Fibroblast of skin of right quadriceps (primary cell): ENCODE results near the gene VRK2.
"Not testable (repeated sequence)": the region's sequence is repeated elsewhere in the genome, so short reads cannot be mapped to it uniquely, and the experiment has no call there.

Experiments used
- DNase-seq: peaks from one replicate; pipeline ENCODE4 v3.0.0-alpha.2; 2013

The VRK2 gene

GRCh38 chr2:58110765-58111164 lies 64.2 kb downstream of the VRK2 start:
- no peak for DNase-seq

GRCh38 chr2:58113563-58113962 lies 67.0 kb downstream of the VRK2 start:
- DNase-seq = not testable (repeated sequence)

- no peak for DNase-seq
Observed at GRCh38 chr2:58120626-58121229, 74.1 kb downstream of the VRK2 start.

GRCh38 chr2:58122040-58122439 lies 75.4 kb downstream of the VRK2 start:
- no peak for DNase-seq

- no peak for DNase-seq
Observed at GRCh38 chr2:58122540-58122939, 75.9 kb downstream of the VRK2 start.

- no peak for DNase-seq
Observed at GRCh38 chr2:58127111-58127510, 80.5 kb downstream of the VRK2 start.

- DNase-seq = no peak
Observed at GRCh38 chr2:58130238-58130637, 83.6 kb downstream of the VRK2 start.

GRCh38 chr2:58131191-58132011 lies 84.8 kb downstream of the VRK2 start:
- DNase-seq = peak; percentile 41

- DNase-seq = peak; percentile 31
Observed at GRCh38 chr2:58133395-58133794, 86.8 kb downstream of the VRK2 start.

- no peak for DNase-seq
Observed at GRCh38 chr2:58135861-58136260, 89.3 kb downstream of the VRK2 start.

- peak; percentile 70 for DNase-seq
Observed at GRCh38 chr2:58137221-58137620, 90.6 kb downstream of the VRK2 start.

GRCh38 chr2:58137856-58138255 lies 91.2 kb downstream of the VRK2 start:
- no peak for DNase-seq

GRCh38 chr2:58138396-58139030 lies 91.9 kb downstream of the VRK2 start:
- peak; percentile 53 for DNase-seq

GRCh38 chr2:58140508-58141072 lies 94.0 kb downstream of the VRK2 start:
- peak; percentile 95 for DNase-seq

- not testable (repeated sequence) for DNase-seq
Observed at GRCh38 chr2:58145769-58146168, 99.2 kb downstream of the VRK2 start.

GRCh38 chr2:58146707-58147106 lies 100.1 kb downstream of the VRK2 start:
- DNase-seq = peak; percentile 30

GRCh38 chr2:58155160-58155778 lies 108.7 kb downstream of the VRK2 start:
- no peak for DNase-seq

- peak; percentile 88 for DNase-seq
Observed at GRCh38 chr2:58156780-58157179, 110.2 kb downstream of the VRK2 start.

GRCh38 chr2:58157754-58158153 lies 111.1 kb downstream of the VRK2 start:
- DNase-seq = no peak

- no peak for DNase-seq
Observed at GRCh38 chr2:58158481-58158880, 111.9 kb downstream of the VRK2 start.

GRCh38 chr2:58163913-58164312 lies 117.3 kb downstream of the VRK2 start:
- DNase-seq = no peak

GRCh38 chr2:58168130-58168529 lies 121.5 kb downstream of the VRK2 start:
- DNase-seq = not testable (repeated sequence)

GRCh38 chr2:58169845-58170244 lies 123.2 kb downstream of the VRK2 start:
- not testable (repeated sequence) for DNase-seq
